GM21447 (cell line): ENCODE measurements around the gene CYP2A7.
"Not testable (repeated sequence)": the region's sequence is repeated elsewhere in the genome, so short reads cannot be mapped to it uniquely, and the experiment has no call there.

Source experiments
- ATAC-seq: cut with Tn5 transposase; IDR thresholded peaks from one replicate; pipeline ENCODE4 v1.9.1; 2021; ENCODE audit not compliant: unreplicated experiment

CYP2A7 gene

GRCh38 chr19:40899964-40900363 is 17.9 kb upstream of the CYP2A7 start:
- not testable (repeated sequence) for ATAC-seq

GRCh38 chr19:40896843-40897789 is 15.1 kb upstream of the CYP2A7 start:
- ATAC-seq, result not testable (repeated sequence)

GRCh38 chr19:40896418-40896796 is 14.4 kb upstream of the CYP2A7 start:
- no peak for ATAC-seq

GRCh38 chr19:40893112-40893511 is 11.1 kb upstream of the CYP2A7 start:
- no peak for ATAC-seq

GRCh38 chr19:40889366-40889765 is 7.3 kb upstream of the CYP2A7 start:
- no peak for ATAC-seq

- ATAC-seq, result no peak
Measured at GRCh38 chr19:40888191-40888590, 6.2 kb upstream of the CYP2A7 start.

- not testable (repeated sequence) for ATAC-seq
Measured at GRCh38 chr19:40884187-40884931, 2.3 kb upstream of the CYP2A7 start.

- ATAC-seq, result not testable (repeated sequence)
Measured at GRCh38 chr19:40879349-40879748, 2.7 kb downstream of the CYP2A7 start.

- ATAC-seq, result not testable (repeated sequence)
Measured at GRCh38 chr19:40875526-40875951, 6.5 kb downstream of the CYP2A7 start.

GRCh38 chr19:40874874-40875273 is 7.2 kb downstream of the CYP2A7 start:
- not testable (repeated sequence) for ATAC-seq

- not testable (repeated sequence) for ATAC-seq
Measured at GRCh38 chr19:40873873-40874272, 8.2 kb downstream of the CYP2A7 start.

- ATAC-seq, result no peak
Measured at GRCh38 chr19:40872209-40872608, 9.8 kb downstream of the CYP2A7 start.

- ATAC-seq, result no peak
Measured at GRCh38 chr19:40867701-40868100, 14.3 kb downstream of the CYP2A7 start.

GRCh38 chr19:40864739-40865496 is 17.1 kb downstream of the CYP2A7 start:
- not testable (repeated sequence) for ATAC-seq

- ATAC-seq, result no peak
Measured at GRCh38 chr19:40862785-40863184, 19.2 kb downstream of the CYP2A7 start.

GRCh38 chr19:40862333-40862732 is 19.7 kb downstream of the CYP2A7 start:
- ATAC-seq, result no peak

GRCh38 chr19:40858109-40858508 is 23.9 kb downstream of the CYP2A7 start:
- no peak for ATAC-seq

GRCh38 chr19:40852467-40853152 is 29.4 kb downstream of the CYP2A7 start:
- ATAC-seq, result not testable (repeated sequence)

GRCh38 chr19:40850277-40850676 is 31.8 kb downstream of the CYP2A7 start, which contains the start of gene CYP2A6:
Gene CYP2A6 (minus strand): TSS chr19:40850447. CDS start chr19:40850426, 21 bp downstream.
- not testable (repeated sequence) for ATAC-seq

- not testable (repeated sequence) for ATAC-seq
Measured at GRCh38 chr19:40846722-40847121, 35.3 kb downstream of the CYP2A7 start.
